H1 (cell line): ENCODE measurements around the gene CACNA1B. TPM values are rescaled to one million over a fixed set of nuclear protein-coding genes. Genes with fewer than 3 reads are reported as not detected.

Source experiments
- BRCA1 ChIP-seq: IDR thresholded peaks from 2 replicates; pipeline ENCODE4 v1.6.1; 2012; ENCODE audit warnings: low read depth, low read length, improper control_type of control experiment
- CHD1 ChIP-seq: IDR thresholded peaks from 2 replicates; pipeline ENCODE4 v1.6.1; 2012; ENCODE audit warnings: low read depth, low read length, improper control_type of control experiment
- CTBP2 ChIP-seq: IDR thresholded peaks from 2 replicates; pipeline ENCODE4 v1.7.0; 2011; ENCODE audit warnings: borderline replicate concordance, mild to moderate bottlenecking, moderate library complexity, mixed read lengths, low read length; ENCODE audit not compliant: insufficient read depth, insufficient read length
- KDM1A ChIP-seq: fragments of 200-600, 300-600 bp; sonication (generic); IDR thresholded peaks from 2 replicates; pipeline ENCODE4 v1.7.1; 2016; ENCODE audit warnings: mild to moderate bottlenecking, low read length, borderline replicate concordance
- POLR2AphosphoS5 ChIP-seq: IDR thresholded peaks from 2 replicates; pipeline ENCODE4 v1.6.1; 2011; ENCODE audit warnings: low read depth, low read length
- polyA plus RNA-seq, 7 experiments: library from polyadenylated mRNA; depleted of rRNA in 3 of 7; stranded (reverse) in 5 of 7; unstranded in 2 of 7; fragments of >200 nt in 5 of 7; fragments of 200-250 nt in 2 of 7; gene quantifications; 1 replicate in 5 of 7; 2 replicates in 1 of 7; 4 replicates in 1 of 7; pipeline versions ENCODE4 v1.2.1 to v1.2.3, GENCODE V29; 2011 to 2013; ENCODE audit warnings: missing spikeins in 2 of 7, mixed read lengths in 2 of 7
- total RNA-seq: library from RNA; stranded (reverse); fragmentation: NEBNext Ultra II Directional; extraction: Animal tissue kit (Norgen Biotek cat#: 25700); gene quantifications from 2 replicates; pipeline ENCODE4 v1.2.1, GENCODE V29; 2021
- TF ChIP-seq, protein P1 (sequence below): fragments of 300-600 bp; sonication (generic); IDR thresholded peaks from 2 replicates; pipeline ENCODE4 v1.7.1; 2012; ENCODE audit warnings: low read length, moderate library complexity, mild to moderate bottlenecking, inconsistent platforms; ENCODE audit not compliant: insufficient replicate concordance

Gene CACNA1B
- total and polyA plus RNA-seq, 2 of the 8 experiments (the other 6 are each of a cell fraction or from before 2014, with no cell fraction given), result 1.5 to 5.7 TPM

DNA sequence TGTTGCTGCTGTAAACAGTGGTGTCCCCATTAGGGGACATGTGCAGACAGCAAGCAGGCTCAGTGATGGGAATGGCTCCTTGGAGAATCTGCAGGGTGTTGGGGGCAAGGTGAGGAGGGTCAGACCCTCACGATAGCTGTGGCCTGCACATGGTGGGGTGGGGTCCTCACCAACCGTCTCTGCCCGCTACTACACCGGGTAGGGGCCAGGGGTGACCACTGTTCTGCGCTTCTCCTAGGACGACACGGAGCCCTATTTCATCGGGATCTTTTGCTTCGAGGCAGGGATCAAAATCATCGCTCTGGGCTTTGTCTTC lies 4.9 kb downstream of the CACNA1B start (continued):
- TF ChIP-seq, protein P1, sequence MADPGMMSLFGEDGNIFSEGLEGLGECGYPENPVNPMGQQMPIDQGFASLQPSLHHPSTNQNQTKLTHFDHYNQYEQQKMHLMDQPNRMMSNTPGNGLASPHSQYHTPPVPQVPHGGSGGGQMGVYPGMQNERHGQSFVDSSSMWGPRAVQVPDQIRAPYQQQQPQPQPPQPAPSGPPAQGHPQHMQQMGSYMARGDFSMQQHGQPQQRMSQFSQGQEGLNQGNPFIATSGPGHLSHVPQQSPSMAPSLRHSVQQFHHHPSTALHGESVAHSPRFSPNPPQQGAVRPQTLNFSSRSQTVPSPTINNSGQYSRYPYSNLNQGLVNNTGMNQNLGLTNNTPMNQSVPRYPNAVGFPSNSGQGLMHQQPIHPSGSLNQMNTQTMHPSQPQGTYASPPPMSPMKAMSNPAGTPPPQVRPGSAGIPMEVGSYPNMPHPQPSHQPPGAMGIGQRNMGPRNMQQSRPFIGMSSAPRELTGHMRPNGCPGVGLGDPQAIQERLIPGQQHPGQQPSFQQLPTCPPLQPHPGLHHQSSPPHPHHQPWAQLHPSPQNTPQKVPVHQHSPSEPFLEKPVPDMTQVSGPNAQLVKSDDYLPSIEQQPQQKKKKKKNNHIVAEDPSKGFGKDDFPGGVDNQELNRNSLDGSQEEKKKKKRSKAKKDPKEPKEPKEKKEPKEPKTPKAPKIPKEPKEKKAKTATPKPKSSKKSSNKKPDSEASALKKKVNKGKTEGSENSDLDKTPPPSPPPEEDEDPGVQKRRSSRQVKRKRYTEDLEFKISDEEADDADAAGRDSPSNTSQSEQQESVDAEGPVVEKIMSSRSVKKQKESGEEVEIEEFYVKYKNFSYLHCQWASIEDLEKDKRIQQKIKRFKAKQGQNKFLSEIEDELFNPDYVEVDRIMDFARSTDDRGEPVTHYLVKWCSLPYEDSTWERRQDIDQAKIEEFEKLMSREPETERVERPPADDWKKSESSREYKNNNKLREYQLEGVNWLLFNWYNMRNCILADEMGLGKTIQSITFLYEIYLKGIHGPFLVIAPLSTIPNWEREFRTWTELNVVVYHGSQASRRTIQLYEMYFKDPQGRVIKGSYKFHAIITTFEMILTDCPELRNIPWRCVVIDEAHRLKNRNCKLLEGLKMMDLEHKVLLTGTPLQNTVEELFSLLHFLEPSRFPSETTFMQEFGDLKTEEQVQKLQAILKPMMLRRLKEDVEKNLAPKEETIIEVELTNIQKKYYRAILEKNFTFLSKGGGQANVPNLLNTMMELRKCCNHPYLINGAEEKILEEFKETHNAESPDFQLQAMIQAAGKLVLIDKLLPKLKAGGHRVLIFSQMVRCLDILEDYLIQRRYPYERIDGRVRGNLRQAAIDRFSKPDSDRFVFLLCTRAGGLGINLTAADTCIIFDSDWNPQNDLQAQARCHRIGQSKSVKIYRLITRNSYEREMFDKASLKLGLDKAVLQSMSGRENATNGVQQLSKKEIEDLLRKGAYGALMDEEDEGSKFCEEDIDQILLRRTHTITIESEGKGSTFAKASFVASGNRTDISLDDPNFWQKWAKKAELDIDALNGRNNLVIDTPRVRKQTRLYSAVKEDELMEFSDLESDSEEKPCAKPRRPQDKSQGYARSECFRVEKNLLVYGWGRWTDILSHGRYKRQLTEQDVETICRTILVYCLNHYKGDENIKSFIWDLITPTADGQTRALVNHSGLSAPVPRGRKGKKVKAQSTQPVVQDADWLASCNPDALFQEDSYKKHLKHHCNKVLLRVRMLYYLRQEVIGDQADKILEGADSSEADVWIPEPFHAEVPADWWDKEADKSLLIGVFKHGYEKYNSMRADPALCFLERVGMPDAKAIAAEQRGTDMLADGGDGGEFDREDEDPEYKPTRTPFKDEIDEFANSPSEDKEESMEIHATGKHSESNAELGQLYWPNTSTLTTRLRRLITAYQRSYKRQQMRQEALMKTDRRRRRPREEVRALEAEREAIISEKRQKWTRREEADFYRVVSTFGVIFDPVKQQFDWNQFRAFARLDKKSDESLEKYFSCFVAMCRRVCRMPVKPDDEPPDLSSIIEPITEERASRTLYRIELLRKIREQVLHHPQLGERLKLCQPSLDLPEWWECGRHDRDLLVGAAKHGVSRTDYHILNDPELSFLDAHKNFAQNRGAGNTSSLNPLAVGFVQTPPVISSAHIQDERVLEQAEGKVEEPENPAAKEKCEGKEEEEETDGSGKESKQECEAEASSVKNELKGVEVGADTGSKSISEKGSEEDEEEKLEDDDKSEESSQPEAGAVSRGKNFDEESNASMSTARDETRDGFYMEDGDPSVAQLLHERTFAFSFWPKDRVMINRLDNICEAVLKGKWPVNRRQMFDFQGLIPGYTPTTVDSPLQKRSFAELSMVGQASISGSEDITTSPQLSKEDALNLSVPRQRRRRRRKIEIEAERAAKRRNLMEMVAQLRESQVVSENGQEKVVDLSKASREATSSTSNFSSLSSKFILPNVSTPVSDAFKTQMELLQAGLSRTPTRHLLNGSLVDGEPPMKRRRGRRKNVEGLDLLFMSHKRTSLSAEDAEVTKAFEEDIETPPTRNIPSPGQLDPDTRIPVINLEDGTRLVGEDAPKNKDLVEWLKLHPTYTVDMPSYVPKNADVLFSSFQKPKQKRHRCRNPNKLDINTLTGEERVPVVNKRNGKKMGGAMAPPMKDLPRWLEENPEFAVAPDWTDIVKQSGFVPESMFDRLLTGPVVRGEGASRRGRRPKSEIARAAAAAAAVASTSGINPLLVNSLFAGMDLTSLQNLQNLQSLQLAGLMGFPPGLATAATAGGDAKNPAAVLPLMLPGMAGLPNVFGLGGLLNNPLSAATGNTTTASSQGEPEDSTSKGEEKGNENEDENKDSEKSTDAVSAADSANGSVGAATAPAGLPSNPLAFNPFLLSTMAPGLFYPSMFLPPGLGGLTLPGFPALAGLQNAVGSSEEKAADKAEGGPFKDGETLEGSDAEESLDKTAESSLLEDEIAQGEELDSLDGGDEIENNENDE, result no peak
- TF ChIP-seq POLR2AphosphoS5 (no peak), CTBP2 (no peak), BRCA1 (no peak), CHD1 (no peak), KDM1A (no peak)
